Uterus (tissue), 2 donors: ENCODE measurements around the gene TPM2.

Source experiments
- POLR2A ChIP-seq, 2 donors: fragments of 450-650 bp; IDR thresholded peaks; one replicate each; pipeline ENCODE4 v1.6.1; 2016; ENCODE audit warnings: antibody characterized with exemption in 2 of 2, mild to moderate bottlenecking in 1 of 2, moderate library complexity in 1 of 2
- TF ChIP-seq, protein P1 (sequence below), 4 experiments: fragments of 200-600 bp in 2 of 4; fragments of 450-650 bp in 2 of 4; sonication (generic) in 2 of 4; IDR thresholded peaks; one replicate each; pipeline ENCODE4 v1.5.1; 2016 to 2019; ENCODE audit warnings: antibody characterized with exemption in 4 of 4, mild to moderate bottlenecking in 2 of 4, moderate library complexity in 1 of 4

DNA sequence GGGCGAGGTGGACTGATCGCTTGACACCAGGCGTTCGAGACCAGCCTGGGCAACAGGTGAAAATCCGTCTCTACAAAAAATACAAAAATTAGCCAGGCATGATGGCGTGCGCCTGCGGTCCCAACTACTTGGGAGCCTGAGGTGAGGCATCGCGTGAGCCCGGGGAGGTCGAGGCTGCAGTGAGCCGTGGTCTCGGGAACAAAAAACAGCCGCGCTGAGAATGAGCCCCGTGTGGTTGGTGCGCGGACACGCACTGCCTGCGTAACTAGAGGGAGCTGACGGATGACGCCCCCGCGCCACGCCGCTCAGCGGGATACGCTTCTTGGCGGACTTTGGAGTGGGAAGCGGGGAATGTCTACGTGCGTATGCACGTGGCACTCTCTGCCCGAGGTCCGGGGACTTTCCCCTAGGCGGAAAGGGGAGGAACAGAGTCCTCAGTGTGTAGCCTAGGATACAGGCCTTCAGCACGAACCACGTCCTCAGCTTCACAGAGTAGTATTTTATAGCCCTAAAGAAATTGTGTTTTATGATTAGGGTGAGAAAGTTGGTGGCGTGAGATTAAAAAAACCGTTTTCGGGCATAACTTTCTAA, 32.1 kb downstream of the TPM2 start, which contains the start of gene RMRP:
- TF ChIP-seq, protein P1, sequence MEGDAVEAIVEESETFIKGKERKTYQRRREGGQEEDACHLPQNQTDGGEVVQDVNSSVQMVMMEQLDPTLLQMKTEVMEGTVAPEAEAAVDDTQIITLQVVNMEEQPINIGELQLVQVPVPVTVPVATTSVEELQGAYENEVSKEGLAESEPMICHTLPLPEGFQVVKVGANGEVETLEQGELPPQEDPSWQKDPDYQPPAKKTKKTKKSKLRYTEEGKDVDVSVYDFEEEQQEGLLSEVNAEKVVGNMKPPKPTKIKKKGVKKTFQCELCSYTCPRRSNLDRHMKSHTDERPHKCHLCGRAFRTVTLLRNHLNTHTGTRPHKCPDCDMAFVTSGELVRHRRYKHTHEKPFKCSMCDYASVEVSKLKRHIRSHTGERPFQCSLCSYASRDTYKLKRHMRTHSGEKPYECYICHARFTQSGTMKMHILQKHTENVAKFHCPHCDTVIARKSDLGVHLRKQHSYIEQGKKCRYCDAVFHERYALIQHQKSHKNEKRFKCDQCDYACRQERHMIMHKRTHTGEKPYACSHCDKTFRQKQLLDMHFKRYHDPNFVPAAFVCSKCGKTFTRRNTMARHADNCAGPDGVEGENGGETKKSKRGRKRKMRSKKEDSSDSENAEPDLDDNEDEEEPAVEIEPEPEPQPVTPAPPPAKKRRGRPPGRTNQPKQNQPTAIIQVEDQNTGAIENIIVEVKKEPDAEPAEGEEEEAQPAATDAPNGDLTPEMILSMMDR (IDR thresholded peaks at IDR 0.05): peak; percentile 33 to 73 (median 46)
- peak; percentile 85 to 86 for TF ChIP-seq POLR2A (IDR thresholded peaks at IDR 0.05)
